Measurements from ENCODE around the gene TBCB.
A peak's percentile ranks its signal among the peaks of the same experiment; 100 is the strongest.
"Not testable (repeated sequence)": the region's sequence is repeated elsewhere in the genome, so short reads cannot be mapped to it uniquely, and the experiment has no call there.

TBCB gene

DNA sequence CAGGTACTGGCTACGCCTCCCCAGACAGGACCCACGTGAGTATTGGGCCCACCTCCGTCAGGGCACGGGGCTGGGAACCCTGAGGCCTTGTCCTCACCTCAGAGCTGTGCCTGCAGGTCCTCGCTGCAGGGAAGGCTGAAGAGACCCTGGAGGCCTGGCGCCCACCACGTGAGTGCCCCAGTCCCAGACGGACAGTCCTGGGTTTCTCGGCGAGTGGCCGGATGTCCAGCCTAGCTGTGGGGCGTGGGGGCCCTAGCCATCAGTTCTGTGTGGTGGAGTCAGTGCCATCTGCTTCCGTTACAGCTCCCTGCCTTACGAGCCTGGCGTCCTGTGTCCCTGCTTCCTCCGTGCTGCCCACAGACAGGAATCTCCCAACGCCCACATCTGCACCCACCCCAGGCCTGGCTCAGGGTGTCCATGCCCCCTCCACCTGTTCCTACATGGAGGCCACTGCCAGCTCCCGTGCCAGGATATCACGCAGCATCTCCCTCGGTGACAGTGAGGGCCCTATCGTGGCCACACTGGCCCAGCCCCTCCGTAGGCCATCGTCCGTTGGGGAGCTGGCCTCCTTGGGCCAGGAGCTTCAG, 12.1 kb upstream of the TBCB start:
- no peak for DNase-seq

- DNase-seq = peak; percentile 58
Measured at GRCh38 chr19:36103842-36104552, 11.3 kb upstream of the TBCB start.

GRCh38 chr19:36106441-36106840, 8.8 kb upstream of the TBCB start:
- no peak for DNase-seq

DNA sequence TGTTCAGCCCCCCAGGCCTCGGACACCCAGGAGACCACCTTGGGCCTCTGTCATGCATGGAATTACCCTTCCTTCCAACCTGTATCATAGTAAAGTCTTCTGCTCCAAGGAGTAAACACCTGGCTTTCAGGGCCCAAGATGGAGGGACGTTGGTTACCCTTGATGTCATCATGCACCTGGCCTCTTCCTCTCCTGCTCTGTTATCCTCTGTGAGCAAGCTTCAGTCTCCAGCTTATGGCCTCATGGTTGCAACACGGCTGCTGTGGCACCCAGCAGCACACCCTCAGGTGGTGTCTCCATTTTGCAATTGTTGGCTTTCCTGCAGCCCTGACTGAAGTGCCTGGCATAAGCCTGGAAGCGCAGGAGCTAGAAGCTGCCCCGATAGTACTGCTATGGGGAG, 8.3 kb upstream of the TBCB start:
- DNase-seq = no peak

DNA sequence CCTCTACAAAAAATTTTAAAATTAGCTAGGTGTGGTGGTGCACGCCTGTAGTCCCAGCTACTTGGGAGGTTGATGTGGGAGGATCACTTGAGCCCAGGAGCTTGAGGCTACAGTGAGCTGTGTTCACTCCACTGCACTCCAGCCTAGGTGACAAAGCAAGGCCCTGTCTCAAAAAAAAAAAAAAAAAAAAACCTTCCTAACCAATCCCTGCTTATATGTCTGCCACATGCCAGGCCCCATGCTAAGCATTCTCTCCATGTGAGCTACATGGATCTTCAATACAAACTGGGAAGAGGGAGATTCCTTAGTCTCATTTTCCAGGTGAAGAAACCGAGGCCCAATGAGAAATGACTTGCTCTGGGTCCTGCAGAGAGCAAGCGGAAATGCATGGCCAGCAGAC, 6.6 kb upstream of the TBCB start:
- DNase-seq = no peak

GRCh38 chr19:36110487-36111199, 4.6 kb upstream of the TBCB start, which contains the start of gene OVOL3:
Gene OVOL3, plus strand, starts transcription at chr19:36111143. Its CDS starts 60 bp downstream, at chr19:36111203.
- no peak for DNase-seq

- no peak for DNase-seq
Measured at GRCh38 chr19:36111200-36111539, 4.1 kb upstream of the TBCB start.

DNA sequence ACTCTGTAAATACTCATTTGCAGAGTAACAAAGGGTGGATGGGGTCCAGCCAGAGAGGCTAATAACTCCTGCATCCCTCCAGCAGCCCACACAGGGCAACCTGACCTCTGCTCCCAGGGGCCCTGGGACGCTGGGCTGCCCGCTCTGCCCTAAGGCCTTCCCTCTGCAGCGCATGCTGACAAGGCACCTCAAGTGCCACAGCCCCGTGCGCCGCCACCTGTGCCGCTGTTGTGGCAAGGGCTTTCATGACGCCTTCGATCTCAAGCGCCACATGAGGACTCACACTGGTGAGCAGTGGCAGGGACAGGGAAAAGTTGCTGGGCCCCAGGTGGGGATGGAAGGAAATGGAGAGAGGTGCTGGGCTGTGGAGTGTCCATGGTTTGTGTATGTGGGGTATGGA, 2.6 kb upstream of the TBCB start:
- DNase-seq = no peak

DNA sequence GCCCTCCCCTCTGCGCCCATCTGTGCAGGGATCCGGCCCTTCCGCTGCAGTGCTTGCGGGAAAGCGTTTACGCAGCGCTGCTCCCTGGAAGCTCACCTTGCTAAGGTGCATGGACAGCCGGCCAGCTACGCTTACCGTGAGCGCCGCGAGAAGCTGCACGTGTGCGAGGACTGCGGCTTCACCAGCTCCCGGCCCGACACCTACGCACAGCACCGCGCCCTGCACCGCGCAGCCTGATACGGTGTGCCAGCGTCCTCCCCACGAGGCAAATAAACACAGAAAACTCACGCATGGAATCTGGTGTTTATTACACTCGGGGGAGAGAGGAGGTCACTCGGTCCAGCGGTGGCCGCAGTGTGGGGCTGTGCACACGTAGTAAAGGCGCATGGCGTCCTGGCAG, 1.8 kb upstream of the TBCB start:
- DNase-seq = no peak

GRCh38 chr19:36113894-36114720, 1.2 kb upstream of the TBCB start:
- peak; percentile 47 for DNase-seq

- peak; percentile 96 for DNase-seq
Measured at GRCh38 chr19:36114721-36115452, 381 bp upstream of the TBCB start, which contains the start of gene POLR2I. Gene POLR2I, minus strand, starts transcription at chr19:36114875. Its CDS starts 19 bp downstream, at chr19:36114856.

DNA sequence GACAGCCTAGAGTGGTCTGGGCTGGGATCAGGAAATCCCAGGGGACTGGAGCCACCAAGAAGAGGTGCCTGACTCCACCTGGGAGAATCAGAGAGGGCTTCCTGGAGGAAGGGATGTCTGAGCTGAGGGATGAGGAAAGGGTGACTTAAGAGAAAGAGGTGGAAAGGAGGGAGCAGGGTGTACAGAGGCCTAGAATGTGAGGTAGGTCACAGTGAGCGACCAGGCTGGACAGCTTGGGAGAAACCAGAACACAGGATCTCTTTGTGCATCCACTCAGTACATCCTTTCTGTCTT, 1.0 kb downstream of the TBCB start:
- DNase-seq = no peak

DNA sequence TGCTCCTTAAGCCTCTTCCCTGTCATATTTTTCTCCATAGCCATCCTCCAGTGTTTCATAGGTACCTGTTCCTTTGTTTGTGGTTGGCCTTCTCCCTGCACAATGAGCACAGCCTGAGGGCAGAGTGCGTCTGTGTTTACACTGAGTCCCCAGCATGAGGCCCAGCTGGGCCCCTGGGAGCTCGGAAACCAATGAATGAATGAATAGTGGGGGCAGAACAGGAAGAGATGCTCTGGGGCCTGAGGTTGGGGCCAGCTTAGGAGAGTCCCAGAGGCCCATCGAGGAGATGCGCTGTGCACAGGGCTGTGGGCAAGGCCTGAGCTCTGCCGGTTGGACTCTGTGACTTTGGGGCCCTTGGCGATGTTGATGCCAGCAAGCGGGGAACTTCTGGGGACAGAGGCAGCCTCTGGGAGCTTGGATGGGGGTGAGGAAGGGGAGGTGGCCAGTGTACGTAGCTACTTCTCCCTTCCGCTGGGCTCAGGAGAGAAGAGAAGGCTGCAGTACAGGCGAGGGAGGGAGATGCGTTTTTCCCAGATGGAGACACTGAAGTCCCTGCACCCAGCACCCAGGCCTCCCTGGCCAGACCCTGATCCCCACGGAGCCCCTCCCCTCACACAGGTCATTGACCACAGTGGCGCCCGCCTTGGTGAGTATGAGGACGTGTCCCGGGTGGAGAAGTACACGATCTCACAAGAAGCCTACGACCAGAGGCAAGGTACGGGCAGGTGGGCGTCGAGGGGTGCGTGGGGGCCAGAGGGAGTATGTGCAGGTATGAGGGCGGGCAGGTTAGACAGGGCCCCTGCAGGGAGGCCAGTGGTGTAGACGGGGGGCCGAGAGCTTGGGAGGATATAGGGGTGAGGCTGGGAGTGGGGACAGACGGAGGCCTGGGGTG, 5.1 kb downstream of the TBCB start:
- DNase-seq = no peak

GRCh38 chr19:36120984-36121358, 5.7 kb downstream of the TBCB start:
- DNase-seq = no peak

GRCh38 chr19:36121486-36122124, 6.3 kb downstream of the TBCB start:
- DNase-seq = no peak

- DNase-seq = no peak
Measured at GRCh38 chr19:36125557-36125956, 10.3 kb downstream of the TBCB start.

- no peak for DNase-seq
Measured at GRCh38 chr19:36128392-36128736, 13.1 kb downstream of the TBCB start.

DNA sequence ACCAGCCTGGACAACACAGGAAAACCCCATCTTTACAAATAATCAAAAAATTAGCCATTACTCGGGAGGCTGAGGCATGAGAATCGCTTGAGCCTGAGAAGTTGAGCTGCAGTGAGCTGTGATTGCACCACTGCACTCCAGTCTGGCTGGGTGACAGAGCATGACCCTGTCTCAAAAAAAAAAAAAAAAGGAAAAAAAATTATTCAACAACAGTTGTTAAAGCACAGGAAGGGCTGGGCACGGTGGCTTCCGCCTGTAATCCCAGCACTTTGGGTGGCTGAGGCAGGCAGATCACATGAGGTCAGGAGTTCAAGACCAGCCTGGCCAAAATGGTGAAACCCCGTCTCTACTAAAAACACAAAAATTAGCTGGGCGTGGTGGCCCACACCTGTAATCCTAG, 16.0 kb downstream of the TBCB start:
- not testable (repeated sequence) for DNase-seq

DNA sequence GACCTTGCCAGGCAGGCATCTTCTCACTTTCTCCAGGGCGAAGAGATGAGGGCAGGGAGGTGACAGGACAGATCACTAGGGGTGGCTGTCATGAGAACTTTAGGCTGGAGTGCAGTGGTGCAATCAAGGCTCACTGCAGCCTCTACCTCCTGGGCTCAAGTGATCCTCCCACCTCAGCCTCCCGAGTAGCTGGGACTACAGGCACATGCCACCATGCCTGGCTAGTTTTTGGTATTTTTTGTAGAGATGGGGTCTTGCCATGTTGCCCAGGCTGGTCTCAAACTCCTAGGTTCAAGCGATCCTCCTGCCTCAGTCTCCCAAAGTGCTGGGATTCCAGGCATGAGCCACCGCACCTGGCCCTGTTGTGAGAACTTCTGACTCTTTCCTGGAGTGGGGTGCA, 19.6 kb downstream of the TBCB start:
- DNase-seq = not testable (repeated sequence)

DNA sequence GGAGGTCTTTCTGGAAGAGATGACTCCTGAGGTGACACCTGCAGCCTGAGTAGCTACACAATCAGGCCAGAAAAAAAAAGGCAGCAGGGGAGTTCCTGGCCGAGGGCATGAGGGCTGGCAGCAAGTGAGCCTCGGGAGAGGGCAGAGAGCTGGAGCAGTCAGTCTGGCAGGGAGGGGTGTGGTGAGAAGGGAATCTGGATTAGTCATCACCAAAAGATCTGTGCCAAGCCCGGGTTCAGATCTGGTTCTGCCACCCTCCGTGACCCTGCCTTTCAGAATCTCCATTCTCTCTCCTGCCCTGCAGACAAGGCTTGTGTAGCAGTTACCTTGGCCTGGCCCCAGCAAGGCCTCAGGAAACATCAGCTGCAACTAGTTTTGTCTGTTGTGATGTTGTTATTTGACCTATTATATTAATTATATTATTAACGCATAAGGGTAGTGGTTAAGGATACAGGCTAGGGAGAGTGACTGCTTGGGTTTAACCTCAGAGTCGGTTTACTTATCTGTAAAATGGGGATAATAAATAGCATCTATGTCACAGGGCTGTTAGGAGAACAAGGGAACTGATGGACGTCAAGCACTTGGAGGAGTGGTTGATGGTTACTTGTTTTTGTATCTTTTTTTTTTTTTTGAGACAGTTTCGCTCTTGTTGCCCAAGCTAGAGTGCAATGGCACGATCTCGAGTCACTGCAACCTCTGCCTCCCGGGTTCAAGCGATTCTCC, 21.9 kb downstream of the TBCB start:
- DNase-seq = peak; percentile 82

- no peak for DNase-seq
Measured at GRCh38 chr19:36139120-36139472, 23.8 kb downstream of the TBCB start.
